ENCODE results near the gene DGKB.
"Not testable (repeated sequence)": the region's sequence is repeated elsewhere in the genome, so short reads cannot be mapped to it uniquely, and the experiment has no call there.

DGKB gene

DNA sequence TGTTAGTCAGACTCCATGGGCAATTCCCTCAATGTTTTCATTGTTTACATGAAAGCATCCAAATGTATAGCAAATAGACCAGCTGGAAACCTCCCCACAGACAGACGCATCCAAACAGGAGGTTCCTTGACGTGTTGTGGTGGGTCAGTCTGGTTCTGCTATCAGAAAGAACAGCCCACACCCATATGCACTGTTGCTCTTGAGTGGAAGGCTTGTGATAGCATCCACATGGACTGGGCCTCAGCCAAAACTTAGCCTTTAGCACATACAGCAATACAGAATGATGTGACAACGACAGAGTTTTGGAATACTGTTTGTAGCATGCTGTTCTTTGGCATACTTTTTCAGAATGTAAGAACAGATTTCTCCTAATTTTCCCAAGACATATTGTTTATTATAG is 613.9 kb downstream of the DGKB start:
- DNase-seq (ENCODE audit: low spot score), result no peak

DNA sequence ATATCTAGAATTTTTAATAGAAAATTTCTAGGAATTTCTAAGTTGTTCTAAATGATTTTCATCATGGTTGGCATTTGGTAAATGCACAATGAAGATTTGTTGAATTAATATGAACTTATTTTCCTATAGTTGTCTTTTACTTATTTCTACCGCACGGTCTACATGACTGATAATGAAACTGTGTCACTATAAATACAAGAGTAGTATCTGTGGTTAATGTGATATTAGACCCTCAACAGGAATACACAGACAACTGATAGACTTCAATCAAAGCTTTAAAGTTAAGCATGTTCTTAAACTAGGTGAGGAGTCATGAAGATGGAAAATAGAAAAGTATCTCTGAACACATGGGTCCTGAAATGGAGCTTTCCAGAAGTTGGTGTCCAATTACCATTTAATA is 615.2 kb downstream of the DGKB start:
- DNase-seq (ENCODE audit: low spot score), result no peak

GRCh38 chr7:14286036-14286435 is 616.5 kb downstream of the DGKB start:
- no peak for DNase-seq (ENCODE audit: low spot score)

- DNase-seq (ENCODE audit: low spot score), result not testable (repeated sequence)
Measured at GRCh38 chr7:14279065-14279871, 623.3 kb downstream of the DGKB start.

GRCh38 chr7:14275356-14275755 is 627.2 kb downstream of the DGKB start:
- no peak for DNase-seq (ENCODE audit: low spot score)

- DNase-seq (ENCODE audit: low spot score), result no peak
Measured at GRCh38 chr7:14271441-14271840, 631.1 kb downstream of the DGKB start.

GRCh38 chr7:14270099-14270498 is 632.5 kb downstream of the DGKB start:
- DNase-seq (ENCODE audit: low spot score), result no peak

GRCh38 chr7:14260011-14260410 is 642.5 kb downstream of the DGKB start:
- DNase-seq (ENCODE audit: low spot score), result no peak

DNA sequence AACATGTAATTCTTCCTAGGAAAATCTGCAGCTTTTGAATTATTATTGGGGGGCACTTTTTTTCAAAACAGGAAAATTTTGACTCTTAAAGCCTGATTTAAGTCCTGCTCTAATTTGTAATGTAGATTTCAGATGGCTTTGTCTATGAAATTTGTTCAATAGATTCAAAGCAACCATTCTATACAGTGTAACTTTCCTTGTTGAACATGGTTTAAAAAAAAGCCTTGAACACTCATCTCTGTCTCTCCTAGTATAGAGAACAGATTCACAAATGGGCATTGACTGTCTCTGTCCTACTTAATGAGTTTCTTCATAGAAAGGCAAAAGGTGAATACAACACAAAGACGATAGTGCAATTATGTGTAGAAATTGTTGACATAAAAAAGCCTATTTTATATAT is 643.7 kb downstream of the DGKB start:
- no peak for DNase-seq (ENCODE audit: low spot score)

- DNase-seq (ENCODE audit: low spot score), result no peak
Measured at GRCh38 chr7:14258441-14258840, 644.1 kb downstream of the DGKB start.

DNA sequence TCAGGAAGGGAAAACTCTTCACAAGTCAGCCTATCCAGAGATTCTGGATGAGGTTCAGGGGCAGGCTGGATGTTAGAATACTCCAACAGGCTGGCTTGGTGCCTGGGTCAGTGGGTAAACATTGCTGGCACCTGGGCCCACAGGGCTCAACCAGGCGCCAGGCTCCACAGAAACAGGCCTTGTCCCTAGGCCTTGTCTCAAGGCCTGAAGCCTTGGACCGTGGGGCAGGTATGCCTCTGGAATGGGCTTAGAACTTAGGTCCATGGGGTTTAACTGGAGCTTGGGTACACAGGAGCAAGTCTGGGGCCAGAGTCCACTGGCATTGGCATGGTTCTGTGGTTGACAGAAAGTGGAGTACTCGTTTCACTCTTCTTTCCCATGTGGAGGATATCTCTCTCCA is 650.1 kb downstream of the DGKB start:
- no peak for DNase-seq (ENCODE audit: low spot score)

DNA sequence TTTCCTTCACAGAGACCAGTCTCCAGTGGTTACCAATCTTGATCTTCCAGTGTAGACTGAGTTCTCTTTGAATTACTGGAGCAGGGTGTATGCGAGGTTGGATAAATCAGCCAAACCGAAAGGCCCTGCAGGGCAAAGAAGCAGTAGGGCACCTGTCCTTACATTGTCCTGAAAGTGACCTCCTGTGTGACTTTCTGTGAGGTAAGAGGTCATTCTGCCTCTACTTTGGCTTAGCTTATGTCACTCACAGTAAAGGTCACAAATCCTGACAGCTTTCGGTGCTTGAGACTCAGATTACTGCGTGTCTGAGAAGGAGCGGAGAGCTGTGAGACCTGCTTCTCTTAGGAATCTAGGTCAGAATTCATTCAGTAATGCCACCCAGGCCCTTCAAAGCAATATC is 660.4 kb downstream of the DGKB start:
- DNase-seq (ENCODE audit: low spot score), result no peak

GRCh38 chr7:14236834-14237233 is 665.7 kb downstream of the DGKB start:
- DNase-seq (ENCODE audit: low spot score), result no peak

GRCh38 chr7:14235056-14235455 is 667.5 kb downstream of the DGKB start:
- no peak for DNase-seq (ENCODE audit: low spot score)

- DNase-seq (ENCODE audit: low spot score), result no peak
Measured at GRCh38 chr7:14233868-14234369, 668.6 kb downstream of the DGKB start.

GRCh38 chr7:14233076-14233867 is 669.3 kb downstream of the DGKB start:
- DNase-seq (ENCODE audit: low spot score), result no peak

GRCh38 chr7:14229047-14229446 is 673.5 kb downstream of the DGKB start:
- DNase-seq (ENCODE audit: low spot score), result no peak

- DNase-seq (ENCODE audit: low spot score), result no peak
Measured at GRCh38 chr7:14228341-14228740, 674.2 kb downstream of the DGKB start.

DNA sequence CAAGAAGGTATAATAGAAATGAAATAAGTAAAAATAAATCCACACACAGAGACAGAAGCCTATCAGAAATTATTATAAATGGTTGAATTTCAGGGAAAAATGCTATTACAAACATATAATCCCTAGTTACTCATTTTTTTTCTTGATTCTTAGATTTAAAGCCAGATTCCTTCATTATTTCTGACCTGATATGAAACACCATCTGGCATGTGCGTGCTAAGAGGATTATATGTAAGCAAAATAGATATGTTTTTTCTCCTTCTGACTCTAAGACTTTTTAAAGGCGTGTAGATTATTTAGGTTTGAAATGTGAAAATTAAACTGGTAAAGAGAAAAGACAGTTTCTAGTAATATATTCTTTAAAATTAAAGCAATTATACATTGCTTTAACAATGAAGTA is 676.4 kb downstream of the DGKB start:
- DNase-seq (ENCODE audit: low spot score), result no peak

DNA sequence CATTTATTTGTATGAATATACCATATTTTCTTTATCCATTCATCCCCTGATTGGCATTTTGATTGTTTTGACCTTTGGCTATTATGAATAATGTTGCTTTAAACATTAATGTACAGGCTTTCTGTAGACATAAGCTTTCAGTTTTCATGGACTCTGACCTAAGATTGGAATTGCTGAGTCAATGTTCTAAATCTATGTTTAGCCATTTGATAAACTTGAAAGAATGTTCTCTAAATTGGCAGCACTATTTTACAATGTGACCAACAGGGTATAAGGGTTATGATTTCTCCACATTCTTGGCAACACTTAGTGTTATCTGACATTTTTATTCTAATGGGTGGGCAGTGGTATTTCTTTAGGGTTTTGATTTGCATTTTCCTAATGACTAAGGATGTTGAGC is 683.4 kb downstream of the DGKB start:
- DNase-seq (ENCODE audit: low spot score), result no peak

GRCh38 chr7:14218338-14218737 is 684.2 kb downstream of the DGKB start:
- DNase-seq (ENCODE audit: low spot score), result no peak

GRCh38 chr7:14209896-14210484 is 692.6 kb downstream of the DGKB start:
- DNase-seq (ENCODE audit: low spot score), result no peak

GRCh38 chr7:14207711-14208110 is 694.8 kb downstream of the DGKB start:
- DNase-seq (ENCODE audit: low spot score), result no peak

Measured in HuH-7.5 (cell line).